H1 (cell line): ENCODE data around the gene STT3B. TPM values are rescaled to one million over a fixed set of nuclear protein-coding genes. Genes with fewer than 3 reads are reported as not detected.

ENCODE experiments used
- CTCF ChIA-PET: fragments of 300-600 bp; sonication (Branson Sonifier 250); formaldehyde crosslinking; loops from one replicate; lab custom pipeline; 2021; ENCODE audit not compliant: partially characterized antibody; lab: Charles Lee
- POLR2A ChIA-PET: fragments of 300-600 bp; sonication (Branson Sonifier 250); formaldehyde crosslinking; loops from one replicate; lab custom pipeline; 2021; ENCODE audit warnings: inconsistent platforms; ENCODE audit not compliant: partially characterized antibody; lab: Charles Lee
- DNase-seq, 2 experiments: peaks; one replicate each; pipeline versions ENCODE4 v3.0.0 to v3.0.0-alpha.2; 2010 to 2022; ENCODE audit warnings: low spot score in 2 of 2, low read depth in 1 of 2, mixed read lengths in 1 of 2
- FAIRE-seq: peaks from 2 replicates; lab custom pipeline; 2011; peaks lifted over from hg19 to GRCh38; lab: Jason Lieb, UNC
- H2AFZ ChIP-seq: 2 replicates; pipeline ENCODE4 v1.8.1; 2012; ENCODE audit warnings: low read length, inconsistent platforms
- H2AK5ac ChIP-seq: 2 replicates; pipeline ENCODE4 v1.6.1; 2013; ENCODE audit warnings: low read depth, low read length
- H2BK120ac ChIP-seq: replicated peaks from 2 replicates; pipeline ENCODE3; 2013; ENCODE audit warnings: low read depth, low read length, inconsistent platforms
- H2BK12ac ChIP-seq: 2 replicates; pipeline ENCODE4 v1.6.1; 2013; ENCODE audit warnings: low read depth, low read length
- H2BK15ac ChIP-seq: 2 replicates; pipeline ENCODE4 v1.6.1; 2013; ENCODE audit warnings: low read length
- H2BK20ac ChIP-seq: 2 replicates; pipeline ENCODE4 v1.6.1; 2013; ENCODE audit warnings: low read length
- H2BK5ac ChIP-seq: 2 replicates; pipeline ENCODE4 v1.6.1; 2013; ENCODE audit warnings: low read depth, low read length
- H3K14ac ChIP-seq: 2 replicates; pipeline ENCODE4 v1.6.1; 2013; ENCODE audit warnings: inconsistent platforms; ENCODE audit not compliant: insufficient read length
- H3K18ac ChIP-seq: 2 replicates; pipeline ENCODE4 v1.6.1; 2013; ENCODE audit warnings: low read length; ENCODE audit errors: extremely low read depth
- H3K23ac ChIP-seq: 2 replicates; pipeline ENCODE4 v1.6.1; 2013; ENCODE audit warnings: inconsistent platforms; ENCODE audit not compliant: insufficient read length
- H3K23me2 ChIP-seq: 2 replicates; pipeline ENCODE4 v1.6.1; 2013; ENCODE audit warnings: low read depth, low read length
- H3K27ac ChIP-seq: 2 replicates; pipeline ENCODE4 v1.6.1; 2011; ENCODE audit warnings: low read depth, low read length, inconsistent platforms
- H3K27me3 ChIP-seq, 4 experiments: replicated peaks in 1 of 4; 1 replicate in 1 of 4; 2 replicates in 3 of 4; pipeline versions ENCODE4 v1.6.1 to v1.8.1; 2011 to 2013; ENCODE audit warnings: low read length in 3 of 4, mild to moderate bottlenecking in 3 of 4, inconsistent platforms in 2 of 4, mixed read lengths in 2 of 4, moderate library complexity in 1 of 4; ENCODE audit not compliant: control insufficient read depth in 3 of 4, insufficient read depth in 3 of 4; ENCODE audit errors: extremely low read depth in 1 of 4
- H3K36me3 ChIP-seq, 4 experiments: 2 replicates each; pipeline versions ENCODE4 v1.6.1 to v1.8.1; 2011 to 2013; ENCODE audit warnings: mild to moderate bottlenecking in 4 of 4, low read length in 3 of 4, moderate library complexity in 2 of 4, control low read depth in 1 of 4, inconsistent platforms in 1 of 4; ENCODE audit not compliant: insufficient read depth in 4 of 4, control insufficient read depth in 2 of 4
- H3K4ac ChIP-seq: replicated peaks from 2 replicates; pipeline ENCODE3; 2013; ENCODE audit warnings: low read length, low read depth, mixed read lengths, inconsistent platforms; ENCODE audit not compliant: insufficient read length
- H3K4me1 ChIP-seq, 4 experiments: replicated peaks in 1 of 4; 1 replicate in 1 of 4; 2 replicates in 3 of 4; pipeline versions ENCODE4 v1.6.1 to v1.8.1; 2011 to 2013; ENCODE audit warnings: low read length in 3 of 4, inconsistent platforms in 2 of 4, mixed read lengths in 1 of 4; ENCODE audit not compliant: insufficient read depth in 4 of 4, control insufficient read depth in 3 of 4
- H3K4me2 ChIP-seq, 2 experiments: 2 replicates each; pipeline versions ENCODE4 v1.6.1 to v1.8.1; 2011 to 2013; ENCODE audit warnings: low read depth in 2 of 2, low read length in 2 of 2, control low read depth in 1 of 2, inconsistent platforms in 1 of 2, mild to moderate bottlenecking in 1 of 2; ENCODE audit not compliant: insufficient read depth in 1 of 2
- H3K4me3 ChIP-seq, 4 experiments: fragments of 200-600, 300-600 bp in 1 of 4; sonication (generic), shearing (Covaris generic), sonication (Bioruptor Twin) in 1 of 4; 2 replicates each; pipeline versions ENCODE4 v1.5.1 to v1.8.1; 2011 to 2016; ENCODE audit warnings: low read length in 4 of 4, low read depth in 3 of 4, control low read depth in 2 of 4, inconsistent platforms in 2 of 4, mild to moderate bottlenecking in 2 of 4, mixed read lengths in 1 of 4, moderate library complexity in 1 of 4; ENCODE audit not compliant: insufficient read depth in 2 of 4; ENCODE audit errors: extremely low read depth in 1 of 4
- H3K56ac ChIP-seq: replicated peaks from 2 replicates; pipeline ENCODE3; 2013; ENCODE audit warnings: low read depth, mild to moderate bottlenecking, mixed read lengths, low read length, inconsistent platforms; ENCODE audit not compliant: insufficient read length
- H3K79me1 ChIP-seq: 2 replicates; pipeline ENCODE4 v1.6.1; 2013; ENCODE audit warnings: low read depth, low read length, control low read depth
- H3K79me2 ChIP-seq, 2 experiments: 2 replicates each; pipeline versions ENCODE4 v1.6.1 to v1.8.1; 2012 to 2013; ENCODE audit warnings: low read length in 2 of 2, mild to moderate bottlenecking in 2 of 2, inconsistent platforms in 1 of 2; ENCODE audit not compliant: insufficient read depth in 2 of 2, control insufficient read depth in 1 of 2
- H3K9ac ChIP-seq, 4 experiments: replicated peaks in 1 of 4; 1 replicate in 1 of 4; 2 replicates in 3 of 4; pipeline versions ENCODE4 v1.6.1 to v1.8.1; 2011 to 2013; ENCODE audit warnings: low read depth in 3 of 4, low read length in 3 of 4, control low read depth in 2 of 4, mild to moderate bottlenecking in 2 of 4, moderate library complexity in 2 of 4, inconsistent platforms in 1 of 4; ENCODE audit errors: extremely low read depth in 1 of 4
- H3K9me3 ChIP-seq, 2 experiments: 2 replicates each; pipeline versions ENCODE4 v1.6.1 to v1.8.1; 2012 to 2013; ENCODE audit warnings: mild to moderate bottlenecking in 2 of 2, moderate library complexity in 2 of 2, control low read depth in 1 of 2, inconsistent platforms in 1 of 2, low read depth in 1 of 2, low read length in 1 of 2, mixed read lengths in 1 of 2; ENCODE audit not compliant: insufficient read depth in 2 of 2
- H4K20me1 ChIP-seq, 2 experiments: replicated peaks in 1 of 2; 2 replicates each; pipeline versions ENCODE3 to v1.8.1; 2011 to 2013; ENCODE audit warnings: inconsistent platforms in 2 of 2, low read length in 2 of 2, mild to moderate bottlenecking in 1 of 2; ENCODE audit not compliant: insufficient read depth in 2 of 2, control insufficient read depth in 1 of 2
- H4K5ac ChIP-seq: 2 replicates; pipeline ENCODE4 v1.6.1; 2013; ENCODE audit warnings: low read length, low read depth, mixed read lengths, inconsistent platforms; ENCODE audit not compliant: insufficient read length
- H4K8ac ChIP-seq: 2 replicates; pipeline ENCODE4 v1.8.0; 2013; ENCODE audit warnings: mild to moderate bottlenecking, moderate library complexity, low read length, inconsistent platforms; ENCODE audit not compliant: insufficient read depth; ENCODE audit errors: extremely low read depth
- H4K91ac ChIP-seq: replicated peaks from 2 replicates; pipeline ENCODE3; 2013; ENCODE audit warnings: low read length, mixed read lengths, inconsistent platforms; ENCODE audit not compliant: insufficient read length
- BCL11A ChIP-seq, 2 experiments: IDR thresholded peaks; one replicate each; pipeline ENCODE4 v1.6.1; 2011; ENCODE audit warnings: low read depth in 2 of 2, low read length in 2 of 2, mild to moderate bottlenecking in 2 of 2
- CBX5 ChIP-seq: fragments of 300-800, 300-1000 bp; sonication (generic); IDR thresholded peaks from 2 replicates; pipeline ENCODE4 v1.7.1; 2016; ENCODE audit warnings: antibody characterized with exemption, low read length, low read depth
- CEBPB ChIP-seq: IDR thresholded peaks from 2 replicates; pipeline ENCODE4 v1.6.1; 2012; ENCODE audit warnings: low read depth, low read length
- CREB1 ChIP-seq: IDR thresholded peaks from 2 replicates; pipeline ENCODE4 v1.6.1; 2012; ENCODE audit warnings: inconsistent platforms
- EGR1 ChIP-seq: IDR thresholded peaks from 2 replicates; pipeline ENCODE4 v1.6.1; 2011; ENCODE audit warnings: low read depth, low read length, borderline replicate concordance
- EP300 ChIP-seq, 2 experiments: IDR thresholded peaks; 1 replicate in 1 of 2; 2 replicates in 1 of 2; pipeline ENCODE4 v1.6.1; 2011 to 2012; ENCODE audit warnings: low read depth in 2 of 2, low read length in 2 of 2, mild to moderate bottlenecking in 2 of 2, borderline replicate concordance in 1 of 2, inconsistent platforms in 1 of 2, moderate library complexity in 1 of 2
- EZH2 ChIP-seq: fragments of 200-600 bp; sonication (generic); IDR thresholded peaks from 2 replicates; pipeline ENCODE4 v1.7.1; 2012; ENCODE audit warnings: low read depth, mild to moderate bottlenecking, moderate library complexity, low read length, inconsistent platforms; ENCODE audit not compliant: severe bottlenecking
- JUN ChIP-seq: IDR thresholded peaks from 2 replicates; pipeline ENCODE4 v1.6.1; 2011; ENCODE audit warnings: low read depth, mild to moderate bottlenecking, improper control_type of control experiment, low read length
- MAX ChIP-seq: IDR thresholded peaks from 2 replicates; pipeline ENCODE4 v1.6.1; 2012; ENCODE audit warnings: inconsistent platforms
- SP2 ChIP-seq: IDR thresholded peaks from 2 replicates; pipeline ENCODE4 v1.6.1; 2012; ENCODE audit warnings: mild to moderate bottlenecking, low read length, inconsistent platforms
- SRF ChIP-seq: IDR thresholded peaks from 2 replicates; pipeline ENCODE4 v1.6.1; 2011; ENCODE audit warnings: mild to moderate bottlenecking, low read depth, low read length, moderate library complexity
- SUZ12 ChIP-seq: fragments of 200-600 bp; sonication (generic); IDR thresholded peaks from 2 replicates; pipeline ENCODE4 v1.6.1; 2012; ENCODE audit warnings: mild to moderate bottlenecking, inconsistent platforms, low read length, moderate library complexity, mixed read lengths
- TCF12 ChIP-seq: IDR thresholded peaks from 2 replicates; pipeline ENCODE4 v1.6.1; 2011; ENCODE audit warnings: low read depth, mild to moderate bottlenecking, low read length
- WGBS, 2 experiments: shearing (Covaris generic) in 1 of 2; methylation state at CpG; one replicate each; pipeline versions ENCODE4 v1.1.6 to v1.1.7; 2013 to 2015; ENCODE audit warnings: low lambda C conversion rate in 2 of 2, mixed read lengths in 2 of 2, inconsistent platforms in 1 of 2, low coverage in 1 of 2, missing lambda C conversion rate in 1 of 2; ENCODE audit not compliant: insufficient replicate concordance in 2 of 2, insufficient coverage in 1 of 2, insufficient read length in 1 of 2; ENCODE audit errors: extremely low coverage in 1 of 2, missing lambda C conversion rate in 1 of 2; 5-methylcytosine and 5-hydroxymethylcytosine counted together
- polyA plus RNA-seq, 7 experiments: library from polyadenylated mRNA; depleted of rRNA in 3 of 7; stranded (reverse) in 5 of 7; unstranded in 2 of 7; fragments of >200 nt in 5 of 7; fragments of 200-250 nt in 2 of 7; gene quantifications; 1 replicate in 5 of 7; 2 replicates in 1 of 7; 4 replicates in 1 of 7; pipeline versions ENCODE4 v1.2.1 to v1.2.3, GENCODE V29; 2011 to 2013; ENCODE audit warnings: missing spikeins in 2 of 7, mixed read lengths in 2 of 7
- total RNA-seq: library from RNA; stranded (reverse); fragmentation: NEBNext Ultra II Directional; extraction: Animal tissue kit (Norgen Biotek cat#: 25700); gene quantifications from 2 replicates; pipeline ENCODE4 v1.2.1, GENCODE V29; 2021
- TF ChIP-seq, protein P1 (sequence below): IDR thresholded peaks from 2 replicates; pipeline ENCODE4 v1.6.1; 2012; ENCODE audit warnings: inconsistent platforms

STT3B gene
- total and polyA plus RNA-seq, 2 of the 8 experiments (the other 6 are each of a cell fraction or from before 2014, with no cell fraction given), result 43.5 to 134 TPM

DNA sequence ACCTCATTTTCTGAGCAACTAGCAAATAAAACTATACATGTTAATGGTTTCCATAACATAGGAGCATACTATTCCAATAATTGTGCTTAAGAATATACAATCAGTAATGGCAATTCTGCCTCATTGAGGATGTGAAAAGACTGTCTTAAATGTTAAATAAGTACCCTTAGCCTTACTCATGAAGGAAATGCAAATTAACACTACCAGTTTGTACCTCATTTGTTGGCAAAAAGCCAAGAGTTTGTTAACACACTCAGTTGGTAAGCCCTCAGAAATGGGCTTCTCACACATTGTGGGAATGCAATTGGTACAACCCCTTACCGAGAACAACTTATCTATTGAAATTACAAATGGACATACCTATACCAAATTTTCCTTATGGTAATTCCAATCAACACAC, 9.2 kb upstream of the STT3B start:
- Histone ChIP-seq H4K91ac (no peak overlapping the region), H3K23me2 (no peaks in the 10 kb centered on the region), H3K4ac (no peak overlapping the region), H2AFZ (no peak overlapping the region), H2BK120ac (no peak overlapping the region), H3K36me3 (no peaks in the 10 kb centered on the region), H2BK5ac (no peak overlapping the region), H3K14ac (no peak overlapping the region), H3K9ac (no peak overlapping the region), H3K4me3 (no peak overlapping the region), H4K5ac (no peak overlapping the region), H3K4me1 (no peaks in the 10 kb centered on the region; a peak in 1 of 7 replicates), H4K20me1 (no peaks in the 10 kb centered on the region), H3K9me3 (no peaks in the 10 kb centered on the region), H3K23ac (no peak overlapping the region), H3K56ac (no peak overlapping the region), H3K79me1 (no peaks in the 10 kb centered on the region), H3K27ac (no peak overlapping the region), H3K4me2 (no peak overlapping the region), H2BK12ac (no peak overlapping the region), H3K27me3 (no peaks in the 10 kb centered on the region), H2AK5ac (no peak overlapping the region), H2BK15ac (no peak overlapping the region), H2BK20ac (no peak overlapping the region), H3K79me2 (no peaks in the 10 kb centered on the region), H3K18ac (no peak overlapping the region), H4K8ac (no peak overlapping the region)
- POLR2A ChIA-PET, result interaction anchor here (1.8 kb wide), 1 partner anchor 10 kb away, joined by 3 read pairs; the partner anchor contains the start of gene STT3B
- WGBS, 2 experiments, result 83% methylated on average over 1 of the region's 1 CpG; no CpG with 5 or more reads in 1 of the 2 experiments
- DNase-seq, result no peak
- FAIRE-seq, result no peak
- CTCF ChIA-PET, result interaction anchor here (0.8 to 1.4 kb wide), 4 partner anchors 8 to 39 kb away, joined by 3 to 4 read pairs (median 3); no protein-coding TSS in a partner anchor
- TF ChIP-seq, protein P1, sequence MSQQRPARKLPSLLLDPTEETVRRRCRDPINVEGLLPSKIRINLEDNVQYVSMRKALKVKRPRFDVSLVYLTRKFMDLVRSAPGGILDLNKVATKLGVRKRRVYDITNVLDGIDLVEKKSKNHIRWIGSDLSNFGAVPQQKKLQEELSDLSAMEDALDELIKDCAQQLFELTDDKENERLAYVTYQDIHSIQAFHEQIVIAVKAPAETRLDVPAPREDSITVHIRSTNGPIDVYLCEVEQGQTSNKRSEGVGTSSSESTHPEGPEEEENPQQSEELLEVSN, result no peak
- TF ChIP-seq CEBPB, result no peak
- TF ChIP-seq SRF, result no peak
- no peak for TF ChIP-seq BCL11A (IDR thresholded peaks at IDR 0.05; ENCODE audit: low read depth in 2 of 2, low read length in 2 of 2)
- TF ChIP-seq JUN, result no peak
- TF ChIP-seq CBX5, result no peak
- TF ChIP-seq MAX, result no peak
- TF ChIP-seq TCF12, result no peak
- no peak for TF ChIP-seq CREB1
- no peak for TF ChIP-seq EP300 (IDR thresholded peaks at IDR 0.05; ENCODE audit: borderline replicate concordance in 1 of 2, low read depth in 2 of 2, low read length in 2 of 2)
- no peak for TF ChIP-seq SUZ12
- TF ChIP-seq EGR1, result no peak
- TF ChIP-seq EZH2, result no peak
- TF ChIP-seq SP2, result no peak
